GM13976 (cell line): ENCODE results near the gene PDCD1LG2.

ENCODE experiments used
- DNase-seq: peaks from one replicate; pipeline ENCODE4 v3.0.0; 2012; ENCODE audit warnings: low spot score
- CTCF ChIP-seq: IDR thresholded peaks from 2 replicates; pipeline ENCODE4 v1.5.1; 2012; ENCODE audit warnings: borderline replicate concordance, mild to moderate bottlenecking; ENCODE audit not compliant: insufficient read depth; ENCODE audit errors: extremely low read depth, missing control alignments, control extremely low read depth
- in situ Hi-C: fragments of 300-500 bp; cut with MboI; formaldehyde crosslinking; loops from one replicate; pipeline ENCODE4 v1.12.0; 2022; ENCODE audit warnings: low sequenced_read_pairs, mixed read lengths, inconsistent platforms; ENCODE audit not compliant: unreplicated experiment

Gene PDCD1LG2

GRCh38 chr9:5531101-5531882 is 21.0 kb downstream of the PDCD1LG2 start:
- in situ Hi-C loops: no loop called here
- TF ChIP-seq CTCF: no peak
- DNase-seq: no peak

GRCh38 chr9:5532306-5532705 is 22.0 kb downstream of the PDCD1LG2 start:
- no peak for TF ChIP-seq CTCF
- DNase-seq: no peak
- in situ Hi-C loops: no loop called here

- no peak for TF ChIP-seq CTCF
- DNase-seq: no peak
- in situ Hi-C loops: no loop called here
Observed at GRCh38 chr9:5532790-5533189, 22.5 kb downstream of the PDCD1LG2 start.

GRCh38 chr9:5536684-5537083 is 26.4 kb downstream of the PDCD1LG2 start:
- in situ Hi-C loops: no loop called here
- peak; percentile 43 for DNase-seq
- TF ChIP-seq CTCF: no peak

GRCh38 chr9:5543875-5544702 is 33.8 kb downstream of the PDCD1LG2 start:
- in situ Hi-C loops: no loop called here
- TF ChIP-seq CTCF: no peak
- no peak for DNase-seq

- in situ Hi-C loops: no loop called here
Observed at GRCh38 chr9:5549658-5550650, 39.6 kb downstream of the PDCD1LG2 start.

More at GRCh38 chr9:5549658-5550650, 39.6 kb downstream of the PDCD1LG2 start:
- DNase-seq: no peak
- TF ChIP-seq CTCF: no peak
